ENCODE data around the gene NANOS3. TPM values are rescaled to one million over a fixed set of nuclear protein-coding genes. Genes with fewer than 3 reads are reported as not detected.
A peak's percentile ranks its signal among the peaks of the same experiment; 100 is the strongest.

NANOS3 gene
- 1 to 10 TPM in 8 of 12 donors, under 1 TPM in 2, not detected in 2; 0.72 to 2.4 (median 1.6) TPM for polyA plus RNA-seq (ENCODE audit: insufficient read length in 12 of 12)
- long read RNA-seq, donor 1, partial matches to known transcripts = 0 of 1 reads
- long read RNA-seq, donor 1, other reads (novel, unspliced or antisense) = 0 of 1 reads
- long read RNA-seq, donor 2 = 0 reads
- long read RNA-seq, donor 3 = 0 reads
- long read RNA-seq, donor 4 = 0 reads
- long read RNA-seq, donor 5 = 0 reads
- long read RNA-seq, donor 6 = 0 reads
- long read RNA-seq, donor 7 = 0 reads
- long read RNA-seq, donor 8 = 0 reads
- long read RNA-seq, donor 9 = 0 reads
- long read RNA-seq, donor 10 = 0 reads
- long read RNA-seq, donor 11 = 0 reads

- no peak for DNase-seq
Observed at GRCh38 chr19:13876834-13877233, at the start of gene NANOS3. Gene NANOS3, plus strand, starts transcription at chr19:13877134. Its CDS starts 115 bp downstream, at chr19:13877249.

- no peak for DNase-seq
Observed at GRCh38 chr19:13827656-13828055, 49.3 kb upstream of the NANOS3 start.

DNA sequence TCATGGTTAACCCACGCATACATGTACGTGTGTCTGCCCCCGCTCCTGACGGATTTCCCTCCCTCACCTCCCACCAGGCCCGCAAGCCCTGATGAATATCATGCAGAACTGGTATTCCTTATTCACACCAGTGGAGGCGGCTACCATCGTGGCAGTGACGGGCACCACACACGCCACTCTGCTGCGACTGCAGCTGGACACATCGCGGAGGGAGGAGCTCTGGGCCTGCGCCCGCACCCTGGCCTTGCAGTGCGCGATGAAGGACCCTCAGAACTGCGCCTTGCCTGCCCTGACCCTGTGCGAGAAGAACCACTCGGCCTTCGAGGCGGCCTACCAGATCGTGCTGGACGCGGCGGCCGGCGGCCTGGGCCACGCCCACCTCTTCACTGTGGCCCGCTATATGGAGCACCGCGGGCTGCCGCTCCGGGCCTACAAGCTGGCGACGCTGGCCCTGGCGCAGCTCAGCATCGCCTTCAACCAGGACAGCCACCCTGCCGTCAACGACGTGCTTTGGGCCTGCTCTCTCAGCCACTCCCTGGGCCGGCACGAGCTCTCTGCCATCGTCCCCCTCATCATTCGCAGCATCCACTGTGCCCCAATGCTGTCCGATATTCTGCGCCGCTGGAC lies 46.7 kb upstream of the NANOS3 start:
- no peak for DNase-seq

DNA sequence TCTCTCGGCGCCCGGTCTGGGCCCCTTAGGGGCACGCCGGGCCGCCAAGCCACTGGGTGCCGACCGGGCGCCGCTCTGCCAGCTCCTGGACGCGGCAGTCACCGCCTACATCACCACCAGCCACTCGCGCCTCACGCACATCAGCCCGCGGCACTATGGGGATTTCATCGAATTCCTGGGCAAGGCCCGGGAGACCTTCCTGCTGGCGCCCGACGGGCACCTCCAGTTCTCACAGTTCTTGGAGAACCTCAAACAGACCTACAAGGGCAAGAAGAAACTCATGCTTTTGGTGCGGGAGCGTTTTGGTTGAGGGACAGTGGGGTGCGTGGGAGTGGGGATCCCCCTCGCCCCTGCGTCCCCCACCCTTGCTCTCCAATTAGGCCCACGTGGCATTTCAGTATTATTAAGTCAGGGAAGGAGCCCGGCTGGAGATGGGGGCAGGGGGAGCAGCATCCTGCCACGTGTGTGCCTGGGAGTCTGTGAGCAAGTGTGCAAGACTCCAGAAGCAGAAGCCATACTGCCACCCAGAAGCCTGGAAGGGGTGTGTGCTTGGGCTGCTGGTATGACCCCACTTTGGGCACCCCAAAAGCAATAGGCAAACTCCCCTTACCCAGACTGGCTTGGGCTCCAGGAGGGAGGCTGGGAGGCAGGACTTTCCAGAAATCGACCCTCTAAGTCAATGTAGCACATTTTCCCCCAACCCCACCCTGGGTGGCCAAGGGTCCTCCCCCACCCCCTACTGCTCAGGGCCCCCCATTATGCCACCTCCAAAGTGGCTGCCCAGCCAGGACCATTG lies 46.0 kb upstream of the NANOS3 start:
- DNase-seq = no peak

- no peak for DNase-seq
Observed at GRCh38 chr19:13831537-13832467, 45.1 kb upstream of the NANOS3 start.

GRCh38 chr19:13833330-13834243 lies 43.3 kb upstream of the NANOS3 start:
- peak; percentile 88 for DNase-seq

DNA sequence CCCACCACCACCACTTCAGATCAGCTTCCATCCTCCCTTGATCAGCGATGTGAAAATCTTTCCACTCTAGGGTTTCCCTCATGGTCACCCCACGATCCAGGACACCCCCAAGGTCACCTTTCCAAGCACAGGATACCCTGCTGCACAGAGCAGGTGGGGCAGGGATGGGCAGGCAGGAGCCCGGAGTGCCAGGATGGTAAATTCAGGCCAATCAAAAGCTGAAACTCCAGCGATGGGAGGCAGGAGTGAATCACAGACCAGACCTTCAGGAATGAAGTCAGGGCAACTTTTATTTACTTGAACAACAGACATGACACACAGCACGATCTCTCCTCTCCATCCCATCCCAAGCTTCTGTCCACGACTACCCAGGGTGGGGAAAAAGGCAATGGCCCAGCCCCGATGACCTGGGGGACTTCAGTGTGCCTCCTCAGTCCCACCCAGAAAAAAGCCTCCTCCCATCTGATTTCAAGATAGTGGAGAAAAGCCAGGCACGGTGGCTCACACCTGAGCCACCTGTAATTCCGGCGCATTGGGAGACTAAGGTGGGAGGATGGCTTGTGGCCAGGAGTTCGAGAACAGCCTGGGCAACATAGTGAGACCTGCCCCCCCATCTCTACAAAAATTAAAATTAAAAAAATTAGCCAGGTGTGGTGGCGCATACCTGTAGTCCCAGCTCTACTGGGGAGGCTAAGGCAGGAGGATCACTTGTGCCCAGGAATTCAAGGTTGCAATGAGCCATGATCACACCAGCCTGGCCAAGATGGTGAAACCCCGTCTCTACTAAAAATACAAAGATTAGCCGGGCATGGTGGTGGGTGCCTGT lies 42.5 kb upstream of the NANOS3 start:
- DNase-seq = no peak

- DNase-seq = no peak
Observed at GRCh38 chr19:13835791-13836723, 40.9 kb upstream of the NANOS3 start.

GRCh38 chr19:13838435-13839129 lies 38.4 kb upstream of the NANOS3 start:
- no peak for DNase-seq

GRCh38 chr19:13839130-13839937 lies 37.6 kb upstream of the NANOS3 start:
- peak; percentile 85 for DNase-seq

DNA sequence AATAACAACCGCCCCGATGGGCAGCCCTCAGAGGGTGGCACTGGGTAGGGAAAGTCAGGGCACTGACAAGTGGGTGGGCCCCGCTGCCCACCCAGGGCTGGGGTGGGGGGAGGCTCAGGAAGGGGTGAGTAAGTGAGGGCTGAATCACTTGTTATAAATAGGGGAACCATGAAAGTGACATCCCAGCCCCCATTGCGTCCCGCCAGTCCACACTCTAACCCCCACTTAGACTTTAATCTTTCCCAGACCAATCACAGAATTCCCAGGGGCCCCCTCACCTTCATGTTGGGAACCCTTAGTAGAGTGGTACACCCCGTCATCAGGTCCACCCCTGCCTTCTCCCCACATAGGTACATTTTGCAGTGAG lies 37.0 kb upstream of the NANOS3 start:
- no peak for DNase-seq

- DNase-seq = no peak
Observed at GRCh38 chr19:13840305-13841085, 36.4 kb upstream of the NANOS3 start.

DNA sequence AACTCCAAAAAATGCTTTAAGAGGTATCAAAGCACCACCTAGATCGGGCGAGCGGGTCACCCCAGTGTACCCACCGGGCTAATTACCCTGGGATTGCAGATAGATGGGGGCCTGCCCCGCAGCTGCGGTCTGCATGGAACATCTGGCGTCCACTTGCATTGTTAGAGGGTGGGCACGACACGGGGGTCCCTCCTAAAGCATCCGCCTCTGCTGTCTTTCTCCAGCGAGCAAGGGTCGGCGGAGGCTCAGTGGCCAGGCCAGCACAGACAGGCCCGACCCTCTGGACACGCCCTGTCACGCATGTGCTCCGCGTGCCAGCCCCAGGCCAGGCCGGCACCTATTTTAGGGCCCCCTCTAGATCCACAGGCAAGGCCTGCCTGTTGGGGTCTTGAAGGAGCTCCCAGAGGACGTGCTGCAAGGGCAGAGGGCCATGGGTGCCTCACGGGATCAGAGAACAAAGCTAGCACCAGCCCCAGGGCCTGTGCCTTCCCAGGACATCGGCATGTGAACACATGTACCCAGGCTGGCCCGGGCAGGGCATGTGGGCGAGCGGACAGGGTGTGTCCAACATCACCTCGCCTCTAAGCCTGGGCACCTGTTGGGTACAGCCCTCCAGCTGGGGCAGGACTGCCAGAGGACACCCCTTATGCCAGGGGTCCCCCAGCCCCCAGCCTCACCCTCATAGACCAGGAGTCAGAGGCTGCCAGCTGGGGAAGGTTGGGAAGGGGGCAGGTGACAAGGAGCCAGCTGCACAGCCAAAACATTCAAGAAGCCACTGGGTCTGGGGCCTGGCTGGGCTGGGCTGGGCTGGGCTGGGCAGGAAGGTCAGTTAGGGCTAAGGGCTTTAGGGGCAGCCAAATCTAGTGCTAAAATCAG lies 35.6 kb upstream of the NANOS3 start:
- DNase-seq = no peak

DNA sequence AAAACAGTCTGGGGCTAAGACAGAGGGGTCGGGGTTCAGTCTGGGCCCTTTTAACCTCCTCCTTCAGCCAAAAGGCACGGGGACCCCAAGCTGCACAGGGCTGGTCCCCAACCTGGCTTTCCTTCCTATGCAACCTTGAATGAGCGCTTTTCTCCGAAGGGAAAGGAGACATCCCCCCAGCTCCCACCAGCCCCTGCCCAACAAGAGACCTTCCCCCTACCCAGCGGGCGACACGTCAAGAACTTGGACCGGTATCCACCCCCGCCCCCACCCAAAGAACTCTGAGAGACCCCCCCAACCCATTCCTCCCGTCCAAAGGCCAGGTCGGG lies 35.0 kb upstream of the NANOS3 start:
- no peak for DNase-seq

Data from muscle of arm (tissue), 14 donors.